GM21526 (cell line): ENCODE results near the gene CDC40.

Experiments
- ATAC-seq: cut with Tn5 transposase; IDR thresholded peaks from one replicate; pipeline ENCODE4 v1.9.1; 2021; ENCODE audit warnings: moderate library complexity; ENCODE audit not compliant: unreplicated experiment, low FRiP score

CDC40 gene

DNA sequence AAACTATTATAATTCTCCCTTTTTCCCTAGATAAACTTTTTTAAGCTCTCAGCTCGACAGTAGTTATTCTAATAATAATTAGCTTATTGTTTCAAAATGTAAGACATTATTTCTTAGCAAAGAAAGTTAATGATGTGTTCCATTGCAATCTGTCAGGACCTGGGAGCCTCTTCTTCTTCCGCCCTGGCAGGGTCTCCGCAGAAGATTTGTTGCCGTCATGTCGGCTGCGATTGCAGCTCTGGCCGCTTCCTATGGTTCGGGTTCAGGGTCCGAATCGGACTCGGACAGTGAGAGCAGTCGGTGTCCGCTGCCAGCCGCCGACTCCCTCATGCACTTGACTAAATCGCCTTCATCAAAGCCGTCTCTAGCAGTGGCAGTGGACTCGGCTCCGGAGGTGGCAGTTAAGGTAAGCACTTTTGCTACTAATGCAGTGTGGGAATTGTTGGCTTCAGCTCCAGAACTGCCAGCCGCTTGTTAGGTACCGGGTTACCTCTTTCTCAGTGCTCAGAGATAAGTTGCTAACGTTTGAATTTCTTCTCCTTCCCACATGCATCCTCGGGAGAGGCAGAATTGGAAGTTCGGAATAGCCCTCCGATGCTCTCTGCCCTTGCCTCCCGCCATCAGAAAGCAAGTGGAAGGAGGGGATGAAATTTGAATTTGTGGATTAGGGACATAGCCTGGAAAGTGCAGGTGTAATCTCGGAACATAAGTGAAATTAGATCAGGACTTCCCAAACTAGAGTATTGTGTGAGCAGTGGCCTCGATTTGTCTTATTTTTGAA is at the start of gene CDC40:
CDC40 (plus strand) TSS at position 200 of the 781 bp plus-strand sequence; CDS start at position 218, 18 bp downstream.
- ATAC-seq = peak; percentile 46

DNA sequence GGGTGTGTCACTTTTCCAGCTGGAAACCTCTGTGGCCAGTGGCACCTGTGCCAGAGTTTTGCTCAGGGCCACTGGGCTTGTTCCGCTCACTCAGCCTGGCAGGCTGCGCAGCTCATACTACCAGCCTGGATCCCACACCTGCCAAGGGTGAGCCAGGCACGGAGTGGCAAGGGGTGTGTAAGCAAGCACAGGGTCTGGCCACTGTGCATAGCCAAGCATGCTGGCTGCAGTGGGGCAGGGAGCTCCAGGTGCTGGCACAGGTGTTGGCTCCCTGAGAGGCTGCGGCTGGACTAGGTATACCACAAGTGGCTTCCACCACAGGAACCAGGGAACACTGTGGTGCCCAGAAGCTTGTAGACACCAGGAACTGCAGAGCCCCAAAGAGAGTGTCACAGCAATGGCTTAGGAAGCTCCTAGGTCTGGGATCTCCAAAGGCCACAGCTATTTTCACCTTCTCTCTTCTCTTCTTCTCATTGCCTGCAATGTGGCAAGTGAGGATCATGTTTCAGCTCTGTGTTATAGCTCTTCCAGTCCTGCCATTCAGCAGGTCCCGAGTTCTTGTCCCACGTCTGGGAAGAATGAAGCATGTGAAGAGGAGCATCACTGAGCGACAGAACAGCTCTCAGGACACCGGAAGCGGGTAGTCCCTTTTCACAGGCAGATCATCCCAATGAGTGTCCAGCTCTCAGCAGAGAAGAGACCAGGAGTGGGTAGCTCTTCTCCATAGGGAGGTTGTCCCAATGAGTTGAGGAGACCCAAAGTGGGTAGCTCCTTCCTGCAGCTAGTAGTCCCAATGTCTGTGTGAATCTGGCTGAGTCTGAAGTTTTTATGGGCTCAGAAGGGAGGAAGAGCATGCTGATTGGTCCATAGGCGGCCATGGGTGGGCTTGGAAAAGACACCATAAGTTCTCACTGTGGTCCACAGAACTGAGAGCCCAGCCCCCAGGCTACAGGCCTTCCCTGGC is 42.0 kb upstream of the CDC40 start:
- no peak for ATAC-seq

DNA sequence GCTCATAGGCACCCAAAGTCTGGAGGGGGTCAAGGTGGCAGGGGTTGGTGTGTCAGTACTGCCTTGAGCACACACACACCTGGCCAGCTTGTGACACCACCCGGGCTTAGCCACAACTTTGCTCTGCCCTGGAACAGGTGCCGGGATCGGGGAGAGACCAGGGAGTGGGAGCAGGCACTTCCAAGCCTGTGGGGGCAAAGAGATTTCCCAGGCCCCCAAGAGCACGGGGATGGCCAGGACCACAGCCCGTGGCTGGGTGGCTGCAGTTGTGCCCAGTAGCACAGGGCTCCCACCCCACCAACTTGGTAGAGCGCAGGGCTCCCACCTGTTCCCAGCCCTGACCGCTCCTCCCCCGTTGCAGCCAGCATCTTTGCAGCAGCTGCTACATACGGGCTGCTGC is 41.2 kb upstream of the CDC40 start:
- ATAC-seq = no peak

DNA sequence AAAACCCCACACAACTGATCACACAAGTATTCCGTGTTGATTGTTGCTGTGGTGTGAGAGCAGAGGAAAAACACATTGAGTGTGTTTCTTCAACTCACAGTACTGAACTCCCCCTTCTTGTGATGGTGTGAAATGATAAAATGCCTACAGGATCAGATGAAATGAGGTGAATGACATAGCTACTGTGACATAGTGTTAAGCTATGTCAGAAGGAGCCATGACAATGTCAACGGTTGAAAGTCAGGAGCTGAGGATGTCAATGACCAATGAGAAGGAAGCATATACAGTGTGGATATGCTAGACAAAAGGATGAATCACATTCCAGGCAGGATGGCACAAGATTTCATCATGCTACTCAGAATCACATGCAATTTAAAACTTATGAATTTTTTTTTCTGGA is 39.6 kb upstream of the CDC40 start:
- no peak for ATAC-seq

DNA sequence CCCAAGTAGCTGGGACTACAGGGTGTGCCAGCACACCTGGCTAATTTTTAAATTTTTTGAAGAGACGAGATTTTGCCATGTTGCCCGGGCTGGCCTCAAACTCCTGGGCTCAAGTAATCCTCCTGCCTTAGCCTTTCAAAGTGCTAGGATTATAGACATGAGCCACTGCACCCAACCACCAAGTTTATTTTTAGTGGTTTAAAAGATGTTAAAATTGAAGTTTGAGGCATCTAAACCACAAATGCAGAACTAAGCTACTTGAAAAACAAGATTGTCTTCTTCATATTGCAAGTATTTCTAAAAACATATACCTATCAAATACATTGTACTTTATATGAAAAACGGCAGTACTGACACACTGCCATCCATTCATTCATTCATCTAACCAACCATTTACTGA is 32.4 kb upstream of the CDC40 start:
- no peak for ATAC-seq

DNA sequence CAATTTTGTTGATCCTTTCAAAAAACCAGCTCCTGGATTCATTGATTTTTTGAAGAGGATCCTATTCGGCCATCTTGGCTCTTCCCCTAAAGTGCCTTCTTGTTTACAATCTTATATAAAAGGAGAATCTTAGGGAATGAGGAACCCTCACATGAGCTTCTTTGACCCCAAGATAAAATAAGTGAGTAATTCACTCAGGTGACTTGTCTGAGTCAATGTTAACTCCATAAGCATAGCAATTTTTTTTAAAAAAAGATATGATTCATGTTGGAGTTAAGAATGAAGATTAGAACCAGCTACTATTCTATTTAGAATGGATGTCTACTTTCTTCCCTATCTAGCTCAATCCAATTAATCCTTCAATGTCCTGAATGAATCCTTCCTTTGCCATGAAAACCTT is 21.7 kb upstream of the CDC40 start:
- no peak for ATAC-seq

DNA sequence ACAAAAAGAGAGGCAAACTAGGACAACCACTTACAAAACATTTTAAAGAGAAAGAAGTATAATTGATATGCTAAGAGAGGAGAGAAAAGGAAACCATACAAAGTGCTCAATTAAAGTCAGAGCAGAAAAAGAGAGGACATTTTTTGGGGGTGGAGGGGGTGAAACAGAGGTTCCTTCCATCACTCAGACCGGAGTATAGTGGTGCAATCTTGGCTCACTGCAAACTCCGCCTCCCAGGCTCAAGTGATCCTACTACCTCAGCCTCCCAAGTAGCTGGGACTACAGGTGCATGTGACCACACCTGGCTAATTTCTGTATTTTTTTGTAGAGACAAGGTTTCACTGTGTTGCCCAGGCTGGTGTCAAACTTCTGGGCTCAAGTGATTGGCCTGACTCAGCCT is 10.1 kb upstream of the CDC40 start:
- no peak for ATAC-seq

DNA sequence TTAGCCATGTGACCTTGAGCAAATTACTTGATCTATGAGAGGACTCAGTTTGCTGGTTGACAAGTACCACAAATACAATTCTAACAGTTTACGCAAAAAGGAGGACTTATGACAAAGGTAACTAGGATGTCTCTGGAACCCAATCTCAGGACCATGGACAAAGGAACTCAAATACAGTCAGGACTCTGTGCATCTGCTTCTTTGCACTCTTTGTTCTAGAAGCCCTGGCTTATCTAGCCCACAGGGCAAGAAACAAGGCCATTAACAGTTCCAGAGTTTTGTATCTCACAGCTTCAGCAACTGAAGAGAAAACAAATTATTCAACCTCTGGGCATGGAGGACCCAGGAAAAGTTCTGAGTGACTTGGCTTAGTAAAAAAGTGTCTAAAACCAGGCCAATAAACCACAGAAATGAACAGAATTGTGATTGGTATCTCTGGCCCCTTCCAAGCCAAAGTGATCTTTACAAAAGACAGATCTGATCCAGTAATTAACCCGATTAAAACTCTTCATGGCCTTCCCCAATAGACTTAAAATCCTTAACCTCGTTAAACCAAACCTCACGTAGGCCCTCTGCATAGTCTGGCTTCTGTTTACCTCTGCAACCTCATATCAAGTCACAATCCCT is 6.6 kb upstream of the CDC40 start:
- ATAC-seq = no peak

DNA sequence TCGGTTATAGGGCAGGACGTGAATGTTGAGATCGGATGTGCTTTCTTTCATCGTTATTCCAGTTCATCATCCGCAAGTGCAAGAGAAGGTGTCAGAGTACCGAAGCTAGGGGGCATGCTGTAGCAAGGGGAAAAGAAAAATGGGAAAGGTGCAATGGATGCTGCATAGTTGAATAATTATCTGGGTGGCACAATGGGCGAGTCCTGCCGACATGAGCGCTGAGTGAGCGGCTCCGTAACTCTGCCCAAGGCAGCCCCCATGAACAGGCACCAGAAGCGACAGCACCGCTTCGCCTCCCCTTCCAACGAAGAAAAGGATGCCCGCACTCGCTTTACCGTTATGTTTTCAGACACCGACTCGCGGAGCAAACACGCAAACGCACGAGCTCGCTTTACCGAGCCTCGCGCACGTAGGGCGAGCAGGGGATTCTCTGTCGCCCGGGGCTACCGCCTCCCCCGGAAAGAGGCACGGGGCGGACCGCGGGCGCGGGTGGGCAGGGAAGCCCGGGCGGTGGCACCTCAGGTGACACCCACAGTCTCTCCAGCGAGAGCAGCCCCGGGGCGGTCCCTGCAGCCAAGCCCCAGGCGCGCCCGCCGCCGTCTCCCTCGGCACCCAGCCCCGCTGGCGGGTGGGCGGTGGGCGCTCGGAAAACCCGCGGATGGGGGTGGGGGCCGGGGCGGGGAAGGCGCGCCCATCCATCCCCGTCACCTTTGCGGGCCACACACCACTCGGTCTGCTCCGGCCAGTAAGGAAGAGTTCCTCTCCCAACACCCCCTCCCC is 1.4 kb upstream of the CDC40 start:
- ATAC-seq = peak; percentile 37

DNA sequence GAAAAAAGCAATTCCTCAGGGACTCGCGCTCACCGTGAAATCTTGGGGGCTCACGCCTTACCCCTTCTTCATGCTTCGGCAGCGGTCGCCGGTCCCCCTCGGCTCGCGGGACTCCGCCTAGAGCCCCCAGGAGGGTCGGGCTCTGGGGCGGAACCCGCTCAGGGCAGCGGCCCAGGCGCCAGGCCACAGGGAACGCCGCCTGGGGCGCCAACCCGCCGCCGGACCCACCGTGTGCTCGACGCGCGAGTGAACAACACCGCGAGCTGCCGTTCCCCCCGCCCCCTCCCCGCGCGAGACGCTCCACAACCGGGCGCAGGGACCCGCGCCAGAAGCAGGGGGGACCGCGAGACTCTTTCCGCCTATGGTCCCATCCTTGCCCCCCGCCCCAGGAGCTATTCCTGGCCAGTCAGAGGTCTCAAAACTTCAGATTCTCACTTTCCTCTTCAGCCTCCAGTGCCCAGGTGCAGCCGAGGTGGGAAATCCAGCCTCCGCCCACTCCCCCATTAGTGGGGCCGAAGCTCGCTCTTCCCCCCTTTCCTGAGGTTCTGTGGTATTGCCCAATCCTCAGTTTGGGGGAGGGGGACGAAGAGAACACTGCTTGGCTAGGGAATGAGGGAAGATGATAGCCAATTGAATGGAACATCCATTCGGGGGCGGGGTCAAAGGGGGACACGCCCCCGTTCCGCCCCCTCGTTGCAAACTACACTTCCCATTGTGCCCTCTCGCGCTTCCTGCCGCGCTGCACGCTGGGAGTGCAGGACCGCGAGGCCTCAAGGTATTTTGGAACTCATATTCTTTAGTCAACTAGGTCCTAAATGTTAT is 610 bp upstream of the CDC40 start, which contains the start of gene WASF1:
WASF1 (minus strand) TSS at position 265 of the 822 bp plus-strand sequence. CDS start 52,069 bp downstream, outside the sequence.
- peak; percentile 79 for ATAC-seq

DNA sequence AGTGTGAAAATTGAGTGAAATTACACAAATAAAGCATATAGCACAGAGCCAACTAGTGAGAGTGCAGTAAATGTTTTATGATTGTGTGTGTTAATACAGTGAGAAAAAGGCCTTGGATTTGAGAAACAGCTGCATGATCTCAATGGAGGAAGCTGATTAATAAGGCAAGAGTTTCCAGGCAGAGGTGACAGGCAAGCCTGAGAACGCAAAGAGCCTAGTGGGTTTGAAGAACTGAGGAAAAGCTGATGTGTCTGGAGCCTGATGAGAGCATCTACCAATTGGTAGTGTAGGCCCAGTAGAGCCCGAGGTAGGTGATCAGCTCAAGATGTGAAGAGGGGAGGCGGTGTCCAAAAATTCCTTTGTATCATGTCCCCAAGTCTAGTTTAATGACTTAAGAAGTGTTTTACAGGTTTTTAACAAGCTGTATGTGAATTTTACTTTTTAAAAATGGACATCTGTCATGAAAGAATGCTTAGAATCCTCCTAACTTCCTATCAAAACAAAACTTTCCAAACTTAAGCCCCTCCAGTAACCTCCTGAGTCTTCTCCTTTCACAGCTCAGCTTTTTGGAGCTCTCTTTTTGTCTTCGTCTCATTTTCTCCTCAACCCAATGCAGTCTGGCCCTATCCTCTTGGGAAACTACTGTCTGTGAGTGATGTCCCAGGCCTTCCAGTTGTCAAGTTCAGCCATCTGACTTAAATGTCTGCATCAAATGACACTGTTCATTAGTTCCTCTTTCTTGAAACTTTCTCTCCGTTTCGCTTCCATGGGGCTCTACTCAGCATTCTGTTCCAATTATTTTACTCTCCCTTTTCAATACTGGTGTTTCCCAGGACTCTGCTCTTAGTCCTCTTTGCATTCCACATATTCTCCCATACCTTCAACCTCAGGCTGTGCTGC is 1.2 kb downstream of the CDC40 start:
- ATAC-seq = no peak

DNA sequence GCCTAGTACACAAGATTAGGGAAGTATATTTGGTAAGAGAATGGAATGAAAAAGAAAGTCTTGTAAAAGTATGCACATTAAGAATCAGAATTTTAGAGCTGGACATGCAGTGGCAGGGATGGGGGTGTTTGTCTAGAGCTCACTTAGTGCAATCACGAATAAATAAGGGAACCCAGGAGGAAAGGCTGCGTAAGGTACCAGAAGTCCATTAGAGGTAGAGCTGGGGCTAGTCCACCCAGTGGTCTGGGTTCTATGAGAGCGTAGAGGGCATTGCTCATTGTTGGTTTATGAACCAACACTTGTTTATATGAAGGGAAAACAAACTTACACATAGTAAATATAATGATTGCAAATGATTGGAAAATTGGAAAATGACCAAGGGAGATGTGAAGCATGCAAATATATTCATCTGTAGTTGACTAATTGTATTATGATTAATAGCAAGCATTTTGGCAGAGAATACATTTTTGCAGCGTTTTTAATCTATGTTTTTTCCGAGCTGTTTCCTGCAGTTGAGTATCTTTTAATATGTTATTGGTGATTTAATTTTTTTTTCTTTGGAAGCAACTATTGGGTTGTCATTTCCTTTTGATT is 3.2 kb downstream of the CDC40 start:
- ATAC-seq = no peak

DNA sequence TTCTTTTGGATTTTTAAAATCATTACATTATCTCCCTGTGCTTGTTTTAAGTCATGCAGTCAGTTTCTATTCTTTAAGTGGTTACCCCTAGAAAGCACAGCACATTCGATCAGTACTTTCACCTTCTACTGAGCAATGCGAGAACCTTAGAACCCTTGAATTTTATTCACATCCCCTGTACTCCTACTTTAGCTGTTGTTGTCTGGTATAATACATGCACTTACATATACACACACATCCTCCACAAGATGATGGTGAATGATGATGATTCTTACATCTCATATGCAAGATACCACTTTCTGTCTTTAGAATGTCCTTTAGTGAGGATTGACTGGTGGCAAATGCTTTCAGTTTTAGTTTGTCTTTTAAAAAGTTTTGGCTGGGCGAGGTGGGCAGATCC is 5.7 kb downstream of the CDC40 start:
- peak; percentile 47 for ATAC-seq

DNA sequence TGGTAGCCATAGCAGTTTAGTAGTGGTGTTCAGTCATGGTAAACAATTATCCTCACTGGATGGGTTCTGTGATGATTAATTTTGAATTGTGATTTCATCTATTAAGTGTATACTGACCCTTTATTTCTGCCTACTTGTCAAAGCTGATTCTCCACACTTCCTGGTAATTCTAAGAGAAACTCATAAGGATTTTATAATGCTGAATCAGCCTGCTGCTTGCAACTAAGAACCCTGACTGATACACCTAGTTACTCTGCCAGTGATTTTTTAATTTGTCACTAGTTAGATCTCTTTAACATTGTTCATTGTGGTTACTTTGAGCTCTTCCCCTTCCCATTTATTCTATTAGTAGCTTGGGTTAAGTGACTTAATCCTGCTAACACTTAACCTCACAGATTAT is 8.6 kb downstream of the CDC40 start:
- ATAC-seq = no peak

DNA sequence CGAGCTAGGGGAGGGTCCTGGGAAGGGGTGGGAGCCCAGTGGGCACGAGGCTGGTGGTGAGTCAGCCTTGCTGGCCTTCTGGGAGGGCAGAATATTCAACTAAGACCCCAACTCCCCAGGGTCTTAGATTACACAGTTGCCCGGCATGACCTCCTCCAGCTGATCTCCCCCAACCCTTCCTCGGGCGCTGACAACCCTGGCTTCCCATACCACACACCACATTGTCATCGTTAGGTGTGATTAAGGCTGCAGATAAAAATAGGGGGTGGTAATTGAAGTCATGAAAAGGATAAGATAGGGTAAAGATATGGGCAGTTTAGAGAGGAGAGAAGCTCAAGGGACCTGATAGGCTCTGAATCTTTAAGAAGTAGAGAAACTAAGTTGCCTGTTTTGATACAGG is 10.5 kb downstream of the CDC40 start:
- ATAC-seq = no peak

DNA sequence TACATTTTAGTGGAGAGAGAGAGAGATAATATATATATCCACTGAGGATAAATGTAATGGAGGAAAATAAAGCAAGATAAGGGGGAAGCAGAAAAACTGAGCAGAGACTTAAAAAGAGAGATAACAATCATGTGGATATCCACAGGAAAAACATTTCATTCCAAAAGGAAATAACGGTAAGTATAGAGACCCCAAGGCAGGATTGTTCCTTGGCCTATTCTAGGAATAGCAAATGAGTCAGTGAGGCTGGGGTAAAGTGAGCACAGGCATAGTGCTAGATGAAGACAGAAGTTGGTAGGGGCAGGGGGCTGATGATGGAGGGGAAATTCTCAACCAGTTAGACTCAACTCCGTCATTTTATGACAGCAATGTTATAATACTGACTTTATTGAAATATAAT is 11.2 kb downstream of the CDC40 start:
- ATAC-seq = no peak

DNA sequence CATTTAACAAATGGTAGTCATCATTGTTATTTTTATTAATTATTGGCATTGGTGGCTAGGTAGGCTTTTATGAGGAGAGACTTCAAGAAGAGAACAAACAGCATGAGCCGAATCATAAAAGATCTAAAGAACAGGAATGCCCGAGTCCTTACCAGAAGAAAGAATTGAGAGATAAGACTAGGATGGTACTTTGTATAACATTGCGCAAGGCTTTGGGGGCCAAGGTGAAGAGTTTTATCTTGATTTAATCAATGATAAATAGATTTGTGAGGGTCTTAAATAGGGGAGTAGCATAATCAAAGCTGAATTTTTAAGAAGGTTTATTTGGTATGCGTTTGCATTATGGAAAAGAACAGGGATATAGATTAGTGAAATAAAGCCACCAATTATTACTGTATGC is 15.4 kb downstream of the CDC40 start:
- no peak for ATAC-seq

DNA sequence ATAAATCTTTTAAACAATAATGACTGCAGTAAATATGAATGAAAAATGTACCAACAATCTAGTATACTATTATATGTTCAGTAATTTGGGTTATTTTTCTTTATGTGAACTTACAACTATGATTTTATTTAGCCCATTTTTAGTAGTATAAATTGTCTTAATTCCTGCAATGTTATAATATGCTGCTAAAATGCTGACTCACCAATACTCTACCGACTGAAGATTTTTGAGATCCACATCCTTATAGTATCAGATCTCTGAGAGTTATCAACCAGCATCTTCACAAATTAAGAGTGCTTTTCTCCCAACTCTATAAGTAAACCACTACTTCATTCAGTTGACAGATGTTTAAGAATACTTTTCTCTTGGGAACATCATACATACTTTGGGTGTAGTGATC is 16.6 kb downstream of the CDC40 start:
- no peak for ATAC-seq
